Muscle layer of duodenum (tissue), 2 donors: ENCODE data around the gene F8.

Experiments used
- H3K27ac ChIP-seq: one replicate; pipeline ENCODE4 v1.7.0; 2013; ENCODE audit warnings: mild to moderate bottlenecking, low read length
- H3K27me3 ChIP-seq: one replicate; pipeline ENCODE4 v1.7.0; 2013; ENCODE audit warnings: low read depth, mild to moderate bottlenecking, control low read depth, low read length
- H3K36me3 ChIP-seq, 2 donors: one replicate each; pipeline ENCODE4 v1.7.0; 2013; ENCODE audit warnings: low read length in 2 of 2, control low read depth in 1 of 2, mild to moderate bottlenecking in 1 of 2; ENCODE audit not compliant: insufficient read depth in 2 of 2, control insufficient read depth in 1 of 2
- H3K4me1 ChIP-seq, 2 donors: one replicate each; pipeline ENCODE4 v1.7.0; 2013; ENCODE audit warnings: low read length in 2 of 2, mild to moderate bottlenecking in 2 of 2, control low read depth in 1 of 2, moderate library complexity in 1 of 2; ENCODE audit not compliant: insufficient read depth in 2 of 2, control insufficient read depth in 1 of 2
- H3K4me3 ChIP-seq, 2 donors: one replicate each; pipeline ENCODE4 v1.7.0; 2013; ENCODE audit warnings: low read length in 2 of 2, low read depth in 1 of 2, mild to moderate bottlenecking in 1 of 2
- H3K9me3 ChIP-seq, 2 donors: one replicate each; pipeline ENCODE4 v1.7.0; 2013; ENCODE audit warnings: low read length in 2 of 2, control low read depth in 1 of 2, mild to moderate bottlenecking in 1 of 2; ENCODE audit not compliant: control insufficient read depth in 1 of 2
- donor health status: healthy.

The F8 gene

DNA sequence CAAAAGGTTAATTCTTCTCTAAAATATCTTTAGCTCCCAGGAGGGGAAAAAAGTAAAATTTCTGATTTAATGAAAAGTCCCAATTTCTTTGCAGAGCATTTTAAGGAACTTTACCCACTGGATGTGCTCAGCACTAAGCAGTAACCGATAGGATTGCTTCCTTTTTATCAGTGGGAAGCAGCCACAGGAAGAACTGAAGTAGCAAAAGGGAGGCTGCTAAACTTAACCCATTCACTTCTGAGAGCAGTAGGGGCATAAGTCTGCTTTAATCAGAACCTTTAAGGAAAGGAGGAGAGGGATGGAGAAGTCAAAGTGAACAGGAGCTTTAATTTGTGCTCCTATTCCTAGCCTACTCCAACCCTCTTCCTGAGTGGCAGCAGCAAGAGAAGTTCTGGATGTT, at the start of gene F8:
F8 (minus strand) TSS at position 139 of the 400 bp plus-strand sequence. CDS start 171 bp downstream, outside the sequence.
- no peak within 1 kb of the TSS for H3K27ac ChIP-seq
- no peaks in the 10 kb centered on the region for H3K27me3 ChIP-seq
- H3K36me3 ChIP-seq, result peaks cover 0 to 5% of the 10 kb centered on the region in 2 donors
- H3K9me3 ChIP-seq, result no peaks in the 10 kb centered on the region
- no peaks in the 10 kb centered on the region for H3K4me1 ChIP-seq
- H3K4me3 ChIP-seq, result no peak within 1 kb of the TSS

DNA sequence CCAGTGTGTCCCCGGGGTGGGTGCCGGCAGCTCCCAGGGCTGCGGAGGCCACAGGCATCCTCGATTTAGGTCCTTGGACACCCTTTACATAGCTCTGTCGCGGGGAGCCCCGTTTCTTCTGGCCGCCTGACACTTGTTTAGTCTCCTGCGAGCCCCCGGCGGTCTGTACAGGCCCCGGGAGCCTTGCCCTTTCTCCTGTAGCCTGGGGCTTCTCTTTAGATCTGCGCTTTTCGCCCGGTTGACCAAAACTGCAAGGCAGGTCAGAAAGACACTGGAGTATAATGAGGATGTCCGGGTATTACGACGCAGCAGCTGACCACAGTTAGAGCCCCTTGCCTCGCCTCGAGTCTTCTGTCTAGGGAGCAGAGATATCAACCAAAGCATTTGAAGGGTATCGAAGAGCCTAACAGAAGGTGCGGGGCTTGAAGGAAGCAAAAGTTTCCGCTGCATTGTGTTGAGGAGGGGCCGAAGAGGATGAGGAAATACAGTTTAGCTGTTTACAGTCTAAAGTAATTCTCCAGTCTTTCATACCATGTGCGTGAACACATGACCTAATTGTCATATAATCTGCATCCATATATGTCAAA, 49.3 kb upstream of the F8 start:
- peak overlapping the region; percentile 73 to 74 for H3K4me3 ChIP-seq
- no peaks in the 10 kb centered on the region for H3K27me3 ChIP-seq
- H3K9me3 ChIP-seq, result no peaks in the 10 kb centered on the region
- peaks cover 7 to 9% of the 10 kb centered on the region in 2 donors for H3K36me3 ChIP-seq
- peaks cover 0 to 16% of the 10 kb centered on the region in 2 donors for H3K4me1 ChIP-seq
- peak overlapping the region; percentile 83 for H3K27ac ChIP-seq

DNA sequence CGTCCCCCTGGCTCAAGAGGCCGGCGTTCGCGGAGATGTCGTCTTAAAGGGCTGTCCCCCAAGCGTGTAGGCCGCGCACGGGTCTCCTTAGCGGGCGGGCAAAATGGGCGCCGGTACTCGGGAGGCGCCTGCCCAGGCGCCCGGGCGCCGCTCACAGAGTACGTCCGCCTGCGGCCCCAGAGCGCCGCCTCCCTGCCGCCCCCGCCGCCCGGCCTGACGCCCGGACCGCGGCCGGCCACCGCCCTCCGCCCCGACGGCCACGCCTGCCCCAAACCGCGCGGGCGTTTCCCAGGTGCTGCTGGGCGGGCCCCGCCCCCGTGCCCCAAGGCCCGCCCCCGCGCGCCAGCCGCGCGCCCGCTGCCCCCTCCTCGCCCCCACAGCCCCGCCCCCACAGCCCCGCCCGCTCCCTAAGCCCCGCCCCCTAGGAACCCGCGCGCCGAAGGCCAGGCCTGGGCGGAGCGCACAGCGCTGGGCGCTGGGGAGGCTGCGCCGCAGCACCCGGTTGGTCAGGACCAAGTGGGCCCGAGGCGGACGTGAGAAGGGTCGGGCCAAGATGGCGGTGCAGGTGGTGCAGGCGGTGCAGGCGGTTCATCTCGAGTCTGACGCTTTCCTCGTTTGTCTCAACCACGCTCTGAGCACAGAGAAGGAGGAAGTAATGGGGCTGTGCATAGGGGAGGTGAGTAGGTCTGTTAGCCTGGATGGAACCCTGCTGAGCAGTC, 48.6 kb upstream of the F8 start, which contains the start of the genes BRCC3, CMC4 and MTCP1:
BRCC3 (plus strand) TSS at position 534 of the 719 bp plus-strand sequence; CDS start at position 554, 20 bp downstream.
CMC4 (minus strand) TSS at position 162 of the 719 bp plus-strand sequence. CDS start 7,113 bp downstream, outside the sequence.
MTCP1 (minus strand) TSS at position 162 of the 719 bp plus-strand sequence. CDS start 5,126 bp downstream, outside the sequence.
- H3K27ac ChIP-seq, result peak within 1 kb of the TSS; percentile 83
- peaks cover 0 to 16% of the 10 kb centered on the region in 2 donors for H3K4me1 ChIP-seq
- no peaks in the 10 kb centered on the region for H3K9me3 ChIP-seq
- H3K27me3 ChIP-seq, result no peaks in the 10 kb centered on the region
- peaks cover 7 to 9% of the 10 kb centered on the region in 2 donors for H3K36me3 ChIP-seq
- peak within 1 kb of the TSS; percentile 73 to 82 for H3K4me3 ChIP-seq

DNA sequence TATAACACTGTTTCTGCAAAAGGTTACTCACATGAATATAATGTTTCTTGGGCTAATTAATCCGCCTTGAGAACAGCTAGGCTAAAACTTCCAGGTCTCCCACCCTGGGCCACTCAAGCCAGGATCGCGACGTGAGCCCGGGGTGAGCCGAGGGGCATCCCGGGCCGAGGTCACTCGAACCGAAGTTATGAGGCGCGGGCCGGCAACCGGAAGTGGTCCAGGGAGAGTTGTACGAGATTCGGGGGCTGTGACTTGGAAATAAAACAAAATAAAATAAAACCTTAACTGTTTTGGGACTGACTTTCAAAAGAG, 48.1 kb upstream of the F8 start:
- Histone ChIP-seq H3K27ac (peak overlapping the region; percentile 81), H3K4me1 (peaks cover 0 to 16% of the 10 kb centered on the region in 2 donors), H3K4me3 (peak overlapping the region; percentile 67 to 82), H3K36me3 (peaks cover 7 to 9% of the 10 kb centered on the region in 2 donors), H3K27me3 (no peaks in the 10 kb centered on the region), H3K9me3 (no peaks in the 10 kb centered on the region)

DNA sequence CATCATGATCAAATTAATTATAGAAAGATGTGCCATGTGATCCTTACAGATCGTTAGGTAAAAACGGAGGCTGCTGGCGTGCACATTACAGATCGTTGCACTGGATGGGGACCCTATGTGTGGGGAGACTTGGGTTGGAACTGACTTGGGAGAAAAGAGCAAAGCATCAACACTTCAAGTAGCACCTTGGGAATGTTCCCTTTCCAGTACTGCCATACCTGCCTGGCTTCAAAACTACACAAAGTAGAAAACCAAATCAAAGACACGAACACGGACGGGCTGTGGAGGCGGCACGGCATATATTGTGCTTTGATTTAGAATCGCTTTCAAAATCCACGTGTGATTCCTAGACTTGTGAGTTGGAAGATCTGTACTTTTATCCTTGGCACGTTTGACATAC, 47.5 kb upstream of the F8 start:
- H3K27ac ChIP-seq, result peak overlapping the region; percentile 81
- no peaks in the 10 kb centered on the region for H3K9me3 ChIP-seq
- H3K4me1 ChIP-seq, result peaks cover 0 to 16% of the 10 kb centered on the region in 2 donors
- peaks cover 5 to 7% of the 10 kb centered on the region in 2 donors for H3K36me3 ChIP-seq
- H3K4me3 ChIP-seq, result peak overlapping the region; percentile 67 to 82
- no peaks in the 10 kb centered on the region for H3K27me3 ChIP-seq

DNA sequence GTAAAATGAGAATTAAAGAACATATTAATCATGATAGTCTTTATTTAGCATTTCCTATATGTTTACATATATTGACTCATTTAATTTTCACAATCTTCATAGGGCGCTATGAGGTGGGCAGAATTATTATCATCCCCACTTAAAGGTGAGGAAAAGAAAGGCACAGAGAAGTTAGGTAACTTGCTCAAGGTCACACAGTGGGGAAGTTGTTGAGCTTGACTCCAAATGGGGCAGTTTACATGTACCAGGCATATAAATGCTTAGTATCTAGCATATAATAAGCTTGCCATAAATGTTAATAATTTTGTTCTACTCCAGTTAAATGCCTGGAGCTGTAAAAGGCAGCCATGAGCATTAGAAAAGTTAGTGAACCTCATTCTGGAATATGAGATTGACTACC, 46.9 kb upstream of the F8 start:
- Histone ChIP-seq H3K4me3 (peak overlapping the region; percentile 67 to 82), H3K27ac (no peak overlapping the region), H3K9me3 (no peaks in the 10 kb centered on the region)

DNA sequence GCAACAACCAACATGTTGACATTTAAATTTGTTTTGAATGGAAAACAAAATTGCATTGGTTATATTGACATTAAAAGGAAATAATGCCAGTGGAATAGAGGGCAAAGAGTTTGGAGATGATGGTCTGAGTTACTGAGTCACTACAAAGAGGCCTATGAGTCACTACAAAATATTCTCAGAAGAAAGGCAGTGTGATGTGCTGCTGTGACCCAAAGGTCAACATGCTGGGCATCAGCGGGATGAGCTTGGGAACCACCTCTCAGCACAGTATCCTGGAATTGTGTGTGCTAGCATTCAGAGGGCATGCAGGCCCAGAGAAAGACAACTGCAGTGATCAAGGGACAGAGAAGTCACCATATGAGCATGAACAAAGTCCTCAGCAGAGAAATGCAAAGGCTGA, 45.6 kb upstream of the F8 start:
- H3K27me3 ChIP-seq, result no peaks in the 10 kb centered on the region
- peaks cover 0 to 16% of the 10 kb centered on the region in 2 donors for H3K4me1 ChIP-seq
- H3K27ac ChIP-seq, result no peak overlapping the region
- no peaks in the 10 kb centered on the region for H3K36me3 ChIP-seq
- no peak overlapping the region for H3K4me3 ChIP-seq
- H3K9me3 ChIP-seq, result no peaks in the 10 kb centered on the region

More for the DNA sequence above, 46.9 kb upstream of the F8 start:
- Histone ChIP-seq H3K27me3 (no peaks in the 10 kb centered on the region), H3K4me1 (peaks cover 0 to 16% of the 10 kb centered on the region in 2 donors), H3K36me3 (peaks cover 5 to 7% of the 10 kb centered on the region in 2 donors)

DNA sequence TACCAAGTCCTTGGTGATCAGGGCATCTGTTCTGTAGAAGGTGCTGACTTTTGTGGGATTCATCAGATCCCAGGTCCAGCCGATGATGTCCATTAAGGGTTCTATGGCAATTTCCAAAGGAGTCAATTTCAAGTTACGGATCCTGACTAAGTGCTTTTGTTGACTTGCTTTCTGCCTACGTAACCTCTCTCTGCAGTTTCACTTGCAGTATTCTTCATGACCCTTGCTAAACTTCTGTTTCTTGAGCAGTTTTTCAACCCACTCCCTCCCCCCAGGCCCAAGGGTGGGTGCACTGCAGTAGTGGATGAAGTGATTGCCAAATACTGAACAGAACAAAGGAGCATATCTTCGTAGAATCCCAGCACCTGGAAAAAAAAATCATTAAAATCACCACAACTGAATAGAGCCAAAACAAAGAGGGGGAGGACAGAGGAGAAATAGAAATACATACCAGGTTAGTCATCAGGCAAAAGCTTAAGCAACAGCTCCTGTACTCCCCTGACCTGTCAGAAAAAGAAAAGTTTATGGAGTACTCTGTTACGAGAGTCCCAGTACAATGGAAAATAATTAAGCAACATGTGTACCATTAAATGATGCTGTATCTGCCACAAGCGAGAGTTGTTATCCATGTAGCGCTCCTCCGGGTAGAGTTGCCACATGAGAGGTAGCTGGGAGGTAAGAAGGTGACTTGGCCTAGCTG, 42.7 kb upstream of the F8 start:
- Histone ChIP-seq H3K9me3 (no peaks in the 10 kb centered on the region), H3K36me3 (no peaks in the 10 kb centered on the region), H3K4me3 (no peak overlapping the region), H3K27ac (no peak overlapping the region), H3K4me1 (peaks cover 0 to 9% of the 10 kb centered on the region in 2 donors), H3K27me3 (no peaks in the 10 kb centered on the region)

DNA sequence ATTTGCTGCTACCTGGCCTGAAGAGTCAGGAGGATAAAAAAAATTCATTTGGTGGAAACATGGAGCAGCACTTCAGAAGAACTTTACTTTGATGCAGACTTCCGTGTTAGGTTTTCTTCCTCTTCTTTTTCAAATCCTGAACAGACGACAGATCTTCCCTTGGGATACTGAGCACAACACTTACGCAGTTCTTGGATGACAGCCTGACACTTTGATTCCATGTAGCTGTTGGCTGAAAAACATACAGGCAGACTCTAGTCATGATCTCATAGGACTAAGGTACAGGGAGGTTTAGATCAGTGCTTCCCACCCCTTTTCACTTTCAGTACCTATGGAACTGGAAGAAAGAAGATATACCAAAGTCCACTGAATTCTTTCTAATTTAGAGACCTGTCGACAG, 39.2 kb upstream of the F8 start:
- no peak overlapping the region for H3K27ac ChIP-seq
- H3K9me3 ChIP-seq, result no peaks in the 10 kb centered on the region
- H3K36me3 ChIP-seq, result no peaks in the 10 kb centered on the region
- H3K4me1 ChIP-seq, result peaks cover 0 to 4% of the 10 kb centered on the region in 2 donors
- no peak overlapping the region for H3K4me3 ChIP-seq
- H3K27me3 ChIP-seq, result no peaks in the 10 kb centered on the region

DNA sequence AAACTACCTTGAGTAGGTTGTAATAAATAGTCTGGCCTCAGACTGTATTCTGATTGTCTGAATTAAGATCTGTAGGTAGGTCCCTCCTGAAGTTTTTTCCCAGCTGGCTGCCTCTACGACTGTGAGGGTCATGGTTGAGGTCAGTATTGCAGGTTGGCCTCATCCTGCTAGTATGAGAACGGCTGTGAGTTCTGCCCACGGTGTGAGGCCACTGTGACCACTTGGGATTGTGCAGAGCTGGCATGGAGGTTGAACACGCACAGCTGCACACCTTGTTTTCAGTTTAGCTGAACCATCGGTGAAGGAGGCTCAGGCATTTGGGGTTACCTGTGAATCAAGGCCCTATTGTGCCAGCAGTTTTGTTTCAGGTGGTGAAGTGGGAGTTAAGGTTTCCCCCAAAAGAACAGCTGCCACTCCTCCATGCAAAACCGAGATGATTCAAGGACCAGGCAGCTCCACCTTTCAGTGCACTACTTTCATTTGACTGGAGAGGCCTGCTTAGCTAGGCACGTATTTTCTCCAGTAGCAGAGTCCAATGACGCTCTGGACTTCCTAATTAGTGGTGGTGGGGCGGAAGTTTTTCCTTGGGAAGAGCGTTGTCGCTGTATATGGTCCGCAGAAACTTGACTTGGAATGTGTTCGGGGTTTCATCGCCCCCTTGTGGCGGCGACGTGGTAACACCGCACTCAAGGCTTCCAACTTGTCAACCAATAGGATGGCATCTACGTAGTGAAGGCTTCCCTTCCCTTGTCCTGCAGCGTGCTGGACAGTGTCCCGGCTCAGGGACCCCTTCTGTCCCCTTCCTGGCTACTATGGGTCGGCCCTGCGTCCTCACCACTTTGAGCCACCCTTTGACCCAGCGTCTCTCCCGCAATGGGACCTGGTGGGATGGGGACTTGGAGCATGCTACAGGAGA, 34.6 kb upstream of the F8 start:
- H3K27ac ChIP-seq, result no peak overlapping the region
- H3K4me1 ChIP-seq, result peaks cover 0 to 5% of the 10 kb centered on the region in 2 donors
- no peaks in the 10 kb centered on the region for H3K27me3 ChIP-seq
- peaks cover 0 to 6% of the 10 kb centered on the region in 2 donors for H3K36me3 ChIP-seq
- no peaks in the 10 kb centered on the region for H3K9me3 ChIP-seq
- H3K4me3 ChIP-seq, result peak overlapping the region in 1 of 2 donors; percentile 46
